ENCODE data around the gene VAT1L.

Gene VAT1L

GRCh38 chr16:77962689-77963088 is 174.3 kb downstream of the VAT1L start:
- TF ChIP-seq CTCF (IDR thresholded peaks at IDR 0.05; ENCODE audit: low read depth, low read length), result no peak
- no peak overlapping the region for H3K4me3 ChIP-seq (ENCODE audit: low read depth, low read length)

- H3K4me3 ChIP-seq (ENCODE audit: low read depth, low read length), result no peak overlapping the region
- TF ChIP-seq CTCF (IDR thresholded peaks at IDR 0.05; ENCODE audit: low read depth, low read length), result no peak
Observed at GRCh38 chr16:77963185-77964044, 175.1 kb downstream of the VAT1L start.

- no peak overlapping the region for H3K4me3 ChIP-seq (ENCODE audit: low read depth, low read length)
- TF ChIP-seq CTCF (IDR thresholded peaks at IDR 0.05; ENCODE audit: low read depth, low read length), result no peak
Observed at GRCh38 chr16:77965346-77965745, 177.0 kb downstream of the VAT1L start.

- no peak for TF ChIP-seq CTCF (IDR thresholded peaks at IDR 0.05; ENCODE audit: low read depth, low read length)
- H3K4me3 ChIP-seq (ENCODE audit: low read depth, low read length), result no peak overlapping the region
Observed at GRCh38 chr16:77967054-77967904, 178.9 kb downstream of the VAT1L start.

GRCh38 chr16:77969861-77970260 is 181.5 kb downstream of the VAT1L start:
- no peak for TF ChIP-seq CTCF (IDR thresholded peaks at IDR 0.05; ENCODE audit: low read depth, low read length)
- H3K4me3 ChIP-seq (ENCODE audit: low read depth, low read length), result no peak overlapping the region

GRCh38 chr16:77970371-77970770 is 182.0 kb downstream of the VAT1L start:
- no peak for TF ChIP-seq CTCF (IDR thresholded peaks at IDR 0.05; ENCODE audit: low read depth, low read length)
- H3K4me3 ChIP-seq (ENCODE audit: low read depth, low read length), result no peak overlapping the region

Measured in WI38 (cell line).